NCI-H345 treated with DMSO at 0.1 percent for 48 hours (cell line): ENCODE results near the gene APCDD1L.
"Not testable (repeated sequence)": the region's sequence is repeated elsewhere in the genome, so short reads cannot be mapped to it uniquely, and the experiment has no call there.

Experiments
- DNase-seq: peaks from one replicate; lab custom pipeline; 2025; ENCODE audit not compliant: unreplicated experiment; lab: John Stamatoyannopoulos, UW

The APCDD1L gene

DNA sequence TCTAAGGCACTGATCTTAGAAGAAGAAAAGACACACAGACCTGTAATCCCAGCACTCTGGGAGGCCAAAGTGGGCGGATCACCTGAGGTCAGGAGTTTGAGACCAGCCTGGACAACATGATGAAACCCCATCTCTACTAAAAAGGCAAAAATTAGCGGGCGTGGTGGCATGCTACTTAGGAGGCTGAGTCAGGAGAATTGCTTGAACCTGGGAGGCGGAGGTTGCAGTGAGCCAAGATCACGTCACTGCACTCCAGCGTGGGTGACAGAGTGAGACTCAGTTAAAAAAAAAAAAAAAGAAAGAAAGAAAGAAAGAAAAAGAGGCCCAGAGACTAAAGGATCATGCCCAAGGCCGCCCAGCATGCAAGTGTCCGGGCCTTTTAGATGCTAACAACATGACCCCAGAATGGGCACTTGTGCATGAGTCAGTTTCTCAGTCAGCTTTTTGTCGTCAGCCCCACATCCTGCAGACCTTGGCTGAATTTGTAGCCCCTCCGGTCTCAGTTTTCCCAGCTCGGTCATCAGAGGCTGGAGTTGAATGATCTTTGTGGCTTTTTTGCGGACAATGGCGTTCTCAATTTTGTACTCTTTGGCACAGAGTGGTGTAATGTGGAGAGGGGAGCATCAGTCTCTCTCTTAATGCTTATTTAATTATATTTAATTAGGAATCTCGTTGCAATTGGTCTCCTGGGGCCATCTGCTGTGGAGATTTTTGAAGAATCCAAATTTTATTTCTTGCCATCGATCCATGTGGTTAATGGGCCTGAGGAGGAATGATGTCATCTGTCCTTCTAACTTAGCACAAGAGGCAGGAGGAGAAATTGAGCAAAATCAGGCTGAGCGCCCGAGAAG is 30.6 kb upstream of the APCDD1L start:
- DNase-seq: no peak

DNA sequence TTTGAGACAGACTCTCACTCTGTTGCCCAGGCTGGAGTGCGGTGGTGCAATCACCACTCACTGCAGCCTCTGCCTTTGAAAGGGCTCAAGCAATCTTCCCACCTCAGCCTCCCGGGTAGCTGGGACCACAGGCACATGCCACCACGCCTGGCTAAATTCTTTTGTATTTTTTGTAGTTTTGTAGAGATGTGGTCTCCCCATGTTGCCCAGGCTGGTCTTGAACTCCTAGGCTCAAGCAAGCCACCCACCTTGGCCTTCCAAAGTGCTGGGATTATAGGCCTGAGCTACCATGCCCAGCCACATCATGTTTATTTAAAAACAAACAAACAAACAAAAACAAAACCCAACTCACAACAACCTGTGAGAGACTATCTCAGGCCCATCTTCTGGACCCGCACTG is 29.7 kb upstream of the APCDD1L start:
- DNase-seq: no peak

DNA sequence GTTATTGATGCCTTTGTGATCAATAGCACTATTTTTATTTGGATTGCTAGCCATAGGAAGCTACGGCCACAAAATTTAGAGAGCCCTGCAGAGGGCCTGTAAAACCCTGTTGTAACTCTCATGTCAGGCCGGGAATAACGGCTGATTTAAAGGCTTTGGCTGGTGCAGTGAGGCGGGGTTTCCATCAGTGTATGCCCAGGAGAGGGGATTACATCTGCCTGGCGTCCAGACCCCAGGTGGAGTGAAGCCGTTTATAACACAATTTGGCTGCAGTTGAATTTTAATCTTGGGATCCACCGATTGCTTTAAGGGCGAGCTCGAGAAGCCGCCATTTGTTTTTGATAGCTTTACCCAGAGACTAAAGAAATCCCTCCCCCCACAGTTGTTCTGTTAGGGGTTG is 29.1 kb upstream of the APCDD1L start:
- no peak for DNase-seq

DNA sequence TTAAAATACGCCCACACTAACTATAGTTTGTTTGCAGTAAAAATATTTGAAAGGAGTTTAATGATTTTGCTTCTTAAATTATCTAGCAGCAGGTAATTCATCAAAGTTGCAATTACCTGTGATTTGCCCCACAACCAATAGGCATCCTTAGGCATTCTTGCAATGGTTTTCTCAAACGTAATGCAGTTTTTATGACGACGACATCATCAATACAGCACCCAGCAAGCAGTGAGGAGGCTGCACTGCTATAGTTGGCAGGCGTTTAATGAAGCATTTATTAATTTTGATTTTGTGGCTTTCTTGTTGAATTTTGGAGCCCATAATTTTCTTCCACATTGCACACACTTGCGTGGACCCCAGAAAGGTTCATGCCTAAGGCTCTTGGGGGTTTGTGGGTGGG is 28.1 kb upstream of the APCDD1L start:
- DNase-seq: no peak

DNA sequence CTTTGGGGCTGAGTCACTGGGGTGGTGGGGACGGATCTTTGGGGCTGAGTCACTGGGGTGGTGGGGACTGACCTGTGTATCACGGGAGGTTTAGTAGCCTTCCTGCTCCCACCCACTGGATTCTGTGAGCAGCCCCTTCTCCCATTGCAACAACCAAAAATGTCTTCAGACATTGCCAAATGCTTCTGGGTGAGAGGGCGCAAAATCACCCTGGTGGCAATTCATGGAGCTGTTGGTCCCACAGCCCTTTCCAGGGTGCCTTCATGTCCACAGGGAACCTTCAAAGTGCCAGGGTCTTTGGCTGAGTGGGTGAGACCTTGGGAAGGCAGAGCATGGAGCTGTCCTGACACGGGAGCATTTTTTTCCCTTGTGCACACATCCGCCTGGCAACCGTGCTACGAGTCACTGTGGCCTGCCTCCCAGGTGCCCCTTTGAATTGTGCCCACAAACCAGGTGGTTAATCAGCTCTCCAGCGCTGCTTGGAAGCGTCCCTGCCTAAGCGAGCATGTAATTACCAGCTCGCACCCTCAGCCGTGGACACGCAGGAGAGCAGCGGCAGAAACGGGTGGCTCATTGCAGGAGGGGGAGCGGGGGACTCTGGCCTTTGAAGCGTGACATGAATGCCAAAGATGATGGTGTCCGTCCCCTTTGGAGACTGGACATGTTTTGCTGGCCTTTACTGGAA is 27.4 kb upstream of the APCDD1L start:
- no peak for DNase-seq

DNA sequence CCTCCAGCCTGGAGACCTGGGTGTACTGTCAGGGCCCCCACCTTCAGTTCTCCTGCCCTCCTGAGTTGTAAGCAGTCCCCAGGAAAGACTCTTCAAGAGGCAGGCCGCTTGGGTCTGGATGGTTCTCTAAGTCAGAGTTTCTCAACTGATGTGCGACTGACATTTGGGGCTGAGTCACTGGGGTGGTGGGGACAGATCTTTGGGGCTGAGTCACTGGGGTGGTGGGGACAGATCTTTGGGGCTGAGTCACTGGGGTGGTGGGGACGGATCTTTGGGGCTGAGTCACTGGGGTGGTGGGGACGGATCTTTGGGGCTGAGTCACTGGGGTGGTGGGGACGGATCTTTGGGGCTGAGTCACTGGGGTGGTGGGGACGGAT is 26.8 kb upstream of the APCDD1L start:
- not testable (repeated sequence) for DNase-seq

DNA sequence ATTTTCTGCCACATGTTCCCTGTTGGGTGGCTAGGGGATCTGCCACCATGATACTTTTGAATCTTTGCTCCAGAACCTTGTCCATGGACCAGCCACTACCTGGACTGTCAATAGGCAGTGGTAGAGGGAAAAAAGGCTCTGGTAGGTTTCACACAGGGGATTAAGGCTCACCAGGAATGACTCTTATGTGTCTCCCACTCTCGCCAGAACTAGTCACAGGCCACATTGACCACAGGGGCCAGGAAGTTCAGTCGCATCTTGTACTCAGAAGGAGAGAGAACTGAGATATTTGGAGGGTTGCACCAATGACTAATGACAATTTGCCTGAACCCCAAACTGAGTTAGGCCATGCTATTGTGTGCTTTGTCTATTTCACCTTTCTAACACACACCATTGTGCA is 23.6 kb upstream of the APCDD1L start:
- DNase-seq: no peak

DNA sequence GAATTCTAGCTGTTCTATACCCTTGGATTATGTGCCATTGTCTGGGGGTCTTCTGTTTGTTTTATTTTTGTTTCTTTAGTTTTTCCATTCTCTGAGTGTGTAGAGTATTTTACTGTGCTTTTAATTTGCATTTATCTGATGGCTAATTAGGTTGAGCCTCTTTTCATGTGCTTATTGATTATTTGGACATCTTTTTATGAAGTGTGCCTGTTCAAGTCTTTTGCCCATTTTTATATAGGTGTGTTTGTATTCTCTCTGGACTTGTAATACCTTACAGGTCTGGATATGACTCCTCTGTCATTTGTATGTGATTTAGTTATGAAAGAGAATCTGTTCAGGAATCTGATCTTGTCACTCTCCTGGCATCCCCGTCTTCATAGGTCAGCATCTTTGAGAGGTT is 22.6 kb upstream of the APCDD1L start:
- DNase-seq: no peak

DNA sequence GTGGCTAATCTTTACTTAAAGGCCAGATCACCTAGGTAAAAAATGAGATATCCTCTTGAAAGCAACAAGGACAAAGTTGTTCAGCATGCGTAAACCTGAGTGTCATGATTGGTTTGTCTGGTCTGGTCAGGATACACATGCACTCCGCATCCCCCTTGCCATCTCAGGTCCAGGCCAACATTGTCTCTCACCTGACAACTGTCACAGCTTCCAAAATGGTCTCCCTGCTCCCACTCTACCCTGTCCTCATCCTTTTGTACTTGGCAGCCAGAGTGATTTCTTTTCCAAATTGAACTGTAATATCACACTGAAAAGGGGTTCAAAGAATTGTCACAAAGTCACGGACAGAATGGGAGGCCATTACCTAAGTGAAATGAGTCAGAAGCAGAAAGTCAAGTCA is 21.1 kb upstream of the APCDD1L start:
- no peak for DNase-seq

DNA sequence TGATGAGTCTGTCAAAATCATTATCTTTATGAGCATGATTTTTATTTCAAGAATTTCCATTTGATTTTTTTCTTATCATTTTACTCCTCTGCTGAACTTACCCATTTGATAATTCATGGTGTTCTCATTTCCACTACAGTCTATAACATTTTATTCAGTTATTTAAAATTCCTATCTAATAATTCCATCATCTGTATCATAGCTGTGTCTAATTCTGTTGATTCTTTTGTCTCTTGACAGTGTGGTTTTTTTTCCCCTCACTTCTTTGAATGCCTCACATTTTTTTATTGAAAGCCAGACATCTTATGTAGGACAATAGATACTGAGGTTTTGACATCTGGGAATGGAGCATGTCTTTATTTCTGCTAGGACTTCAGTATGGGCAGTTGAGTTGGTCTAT is 16.5 kb upstream of the APCDD1L start:
- no peak for DNase-seq

DNA sequence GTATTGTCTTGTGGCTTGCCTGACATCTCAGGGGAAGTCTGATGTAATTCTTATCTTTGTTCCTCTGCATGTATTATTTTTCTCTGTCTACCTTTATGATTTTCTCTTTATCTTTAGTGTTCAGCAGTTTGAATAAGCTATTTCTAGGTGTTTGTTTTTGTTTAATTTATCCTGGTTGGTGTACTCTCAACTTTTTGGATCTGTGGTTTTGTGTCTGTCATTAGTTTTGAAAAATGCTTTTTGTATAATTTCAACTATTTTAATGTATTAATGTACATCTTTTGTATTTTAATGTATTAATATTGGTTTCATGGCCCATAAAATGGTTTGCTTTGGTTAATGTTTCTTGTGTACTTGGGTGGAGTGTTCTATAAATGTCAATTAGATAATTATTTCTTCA is 15.9 kb upstream of the APCDD1L start:
- no peak for DNase-seq

DNA sequence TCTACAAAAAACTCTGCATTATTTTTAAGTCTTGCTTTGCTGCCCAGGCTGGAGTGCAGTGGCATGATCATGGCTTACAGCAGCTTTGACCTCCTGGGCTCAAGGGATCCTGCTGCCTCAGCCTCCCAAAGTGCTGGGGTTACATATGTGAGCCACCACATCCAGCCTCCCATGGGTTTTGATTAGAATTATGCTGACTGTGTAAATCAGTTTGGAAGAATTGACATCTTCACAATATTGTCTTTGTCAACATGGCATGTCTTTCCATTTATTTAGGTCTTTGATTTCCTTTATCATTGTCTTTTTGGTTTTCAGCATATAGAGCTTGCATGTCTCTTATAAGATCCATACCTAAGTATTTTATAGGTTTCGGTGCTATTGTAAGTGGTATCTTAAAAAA is 13.2 kb upstream of the APCDD1L start:
- no peak for DNase-seq

DNA sequence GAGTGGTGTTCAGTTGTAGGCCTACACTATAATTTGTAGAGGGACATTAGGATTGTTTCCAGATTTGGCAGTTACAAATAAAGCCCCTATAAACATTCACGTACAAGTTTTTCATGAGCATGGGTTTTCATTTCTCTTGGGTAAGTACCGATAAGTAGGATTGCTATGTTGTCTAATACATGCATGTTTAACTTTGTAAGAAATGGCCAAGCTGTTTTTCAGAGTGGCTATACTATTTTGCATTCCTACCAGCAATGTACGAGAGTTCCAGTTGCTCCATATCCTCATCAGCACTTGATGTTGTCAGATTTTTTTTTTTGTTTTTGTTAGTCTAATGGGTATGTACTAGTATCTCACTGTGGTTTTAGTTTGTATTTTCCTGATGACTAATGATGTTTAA is 11.2 kb upstream of the APCDD1L start:
- DNase-seq: no peak

DNA sequence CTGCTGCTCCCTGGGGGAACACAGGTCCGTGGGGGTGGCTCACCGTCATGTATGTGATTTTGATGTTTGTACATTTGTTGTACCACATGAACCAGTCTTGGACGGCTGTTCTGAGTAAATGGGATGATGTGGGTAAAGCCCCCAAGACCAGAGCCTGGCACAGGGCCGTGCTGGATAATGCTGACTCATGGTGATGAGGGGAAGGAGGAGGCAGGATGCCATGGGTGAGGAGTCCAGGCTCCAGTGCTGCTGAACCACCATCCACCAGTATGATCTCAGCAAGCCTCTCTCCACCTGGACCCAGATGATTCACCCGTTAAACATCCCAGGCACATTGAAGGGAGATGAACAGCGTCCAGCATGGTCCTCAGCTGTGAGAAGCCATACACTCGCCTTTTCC is 9.6 kb upstream of the APCDD1L start:
- no peak for DNase-seq

DNA sequence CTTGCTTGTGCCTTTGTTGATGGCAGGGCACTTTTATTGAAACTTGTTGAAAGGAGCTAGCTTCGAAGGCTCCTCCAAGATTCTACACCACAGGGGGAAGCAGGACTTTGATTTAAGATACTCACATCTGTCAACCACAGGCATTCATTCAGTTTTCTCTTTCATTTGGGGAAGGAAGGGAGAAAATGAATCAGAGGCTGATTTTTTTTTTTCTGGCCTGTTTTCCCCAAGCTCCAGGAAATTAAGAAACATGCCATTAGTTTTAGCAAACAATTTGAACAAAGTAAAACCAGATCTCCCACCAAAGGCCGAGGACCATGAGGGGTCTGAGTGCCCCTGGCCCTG is 8.7 kb upstream of the APCDD1L start:
- DNase-seq: no peak

DNA sequence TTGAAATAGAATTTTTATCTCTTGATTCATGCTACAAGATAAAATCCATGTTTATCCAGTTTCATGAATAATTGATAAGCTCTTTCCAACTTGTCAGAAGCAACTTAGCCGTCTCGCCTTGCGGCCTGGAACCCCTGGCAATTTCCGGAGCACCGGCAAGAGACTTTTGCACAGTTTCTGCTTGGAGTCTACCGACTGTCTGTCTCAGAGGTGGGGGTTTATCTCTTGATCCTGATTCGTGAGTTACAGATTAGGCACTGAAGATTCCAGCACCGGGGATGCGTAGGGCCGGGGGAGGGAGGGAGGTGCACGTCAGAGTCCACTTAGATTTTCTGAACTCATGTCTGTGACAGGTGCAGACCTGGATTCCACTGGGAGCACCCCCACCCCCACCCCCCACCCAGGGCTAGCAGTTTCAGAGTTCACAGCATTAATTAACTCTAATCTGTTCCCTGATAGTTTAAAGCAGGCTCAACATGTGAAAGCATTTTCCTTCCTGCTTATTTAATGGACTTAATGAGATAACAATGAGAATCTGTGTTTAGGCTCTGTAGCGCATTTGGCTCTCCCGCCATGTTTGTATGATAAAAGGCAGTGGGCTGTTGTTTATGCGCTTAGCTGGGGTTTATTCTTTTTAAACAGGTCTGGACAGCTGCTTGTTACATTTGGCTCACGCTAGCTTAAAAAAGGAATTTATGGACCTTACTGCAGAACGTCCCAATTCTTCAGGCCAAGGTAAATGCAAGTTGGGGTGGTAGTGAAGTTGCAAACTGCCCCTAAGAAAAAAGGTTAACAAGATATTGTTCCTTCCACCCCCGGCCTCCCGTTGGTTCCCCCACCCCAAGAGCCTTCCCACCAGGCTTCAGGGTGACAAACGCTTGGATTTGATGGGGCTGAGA is 8.1 kb upstream of the APCDD1L start:
- no peak for DNase-seq

DNA sequence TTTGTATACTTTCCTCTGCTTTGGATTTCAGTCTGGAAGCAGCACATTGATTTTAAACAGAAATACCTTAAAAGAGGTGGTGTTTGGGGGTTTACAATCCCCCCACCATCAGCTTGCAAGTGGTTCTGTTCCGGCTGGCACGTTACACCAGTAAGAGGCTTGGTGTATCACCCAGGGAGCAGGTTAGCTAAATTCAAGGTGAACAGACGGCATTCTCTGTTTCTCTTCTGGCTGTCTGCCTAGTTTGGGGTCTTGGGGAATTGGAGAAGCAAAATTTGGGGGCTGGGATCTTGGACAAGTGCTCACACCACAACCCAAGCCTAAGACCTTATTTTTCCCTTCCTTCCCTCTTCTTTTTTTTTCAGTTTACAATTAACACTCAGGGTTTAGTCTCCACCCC is 7.5 kb upstream of the APCDD1L start:
- DNase-seq: no peak

DNA sequence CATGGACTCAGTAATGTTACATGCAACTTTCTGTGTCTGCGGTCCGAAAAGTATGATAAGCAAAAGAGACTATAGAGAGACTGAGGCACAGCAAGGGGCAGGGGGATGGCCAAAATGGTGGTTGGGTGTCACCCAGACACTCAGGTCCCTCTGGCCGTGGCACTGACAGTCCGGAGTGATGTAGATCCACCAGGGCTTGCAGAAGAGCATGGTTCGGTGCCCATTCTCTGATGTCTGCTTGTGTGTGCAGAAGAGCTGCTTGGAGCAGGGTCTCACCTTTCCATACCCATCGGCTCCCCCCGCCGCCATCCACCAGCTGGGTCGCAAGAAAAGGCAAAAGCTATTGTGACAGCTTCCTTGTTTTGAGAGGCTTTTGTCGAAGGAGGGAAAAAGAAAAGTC is 6.6 kb upstream of the APCDD1L start:
- DNase-seq: no peak

DNA sequence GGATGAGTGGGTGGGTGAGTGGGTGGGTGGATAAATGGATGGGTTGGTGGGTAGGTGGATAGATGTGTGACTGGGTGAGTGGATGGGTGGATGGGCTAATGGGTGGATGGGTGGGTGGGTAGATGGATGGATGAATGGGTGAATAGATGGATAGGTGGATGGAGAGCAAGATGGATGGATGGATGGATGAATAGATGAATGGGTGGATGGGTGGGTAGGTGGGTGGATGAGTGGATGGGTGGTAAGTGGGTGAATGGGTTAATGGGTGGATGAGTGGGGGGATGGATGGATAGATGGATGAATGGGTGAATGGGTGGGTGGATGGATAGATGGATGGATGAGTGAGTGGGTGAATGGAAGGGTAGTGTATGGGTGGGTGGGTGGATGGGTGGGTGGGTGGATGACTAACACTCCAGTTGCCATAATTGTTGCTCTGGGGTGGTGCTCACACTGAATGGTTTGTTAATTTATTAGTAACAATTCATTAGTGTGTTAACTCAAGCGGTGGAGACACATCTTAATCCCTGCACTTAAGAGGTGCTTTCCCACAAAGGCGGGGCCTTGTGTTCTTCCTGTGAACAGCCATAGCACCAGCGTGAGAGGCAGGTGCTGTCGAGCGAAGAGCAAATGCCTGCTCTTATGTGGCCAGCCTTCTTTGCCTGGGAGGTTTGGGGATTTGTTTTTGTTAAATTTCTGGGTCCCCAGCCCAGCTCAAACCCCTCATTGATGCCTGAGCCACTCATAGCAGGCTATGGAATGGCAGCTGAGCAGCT is 4.9 kb upstream of the APCDD1L start:
- no peak for DNase-seq

DNA sequence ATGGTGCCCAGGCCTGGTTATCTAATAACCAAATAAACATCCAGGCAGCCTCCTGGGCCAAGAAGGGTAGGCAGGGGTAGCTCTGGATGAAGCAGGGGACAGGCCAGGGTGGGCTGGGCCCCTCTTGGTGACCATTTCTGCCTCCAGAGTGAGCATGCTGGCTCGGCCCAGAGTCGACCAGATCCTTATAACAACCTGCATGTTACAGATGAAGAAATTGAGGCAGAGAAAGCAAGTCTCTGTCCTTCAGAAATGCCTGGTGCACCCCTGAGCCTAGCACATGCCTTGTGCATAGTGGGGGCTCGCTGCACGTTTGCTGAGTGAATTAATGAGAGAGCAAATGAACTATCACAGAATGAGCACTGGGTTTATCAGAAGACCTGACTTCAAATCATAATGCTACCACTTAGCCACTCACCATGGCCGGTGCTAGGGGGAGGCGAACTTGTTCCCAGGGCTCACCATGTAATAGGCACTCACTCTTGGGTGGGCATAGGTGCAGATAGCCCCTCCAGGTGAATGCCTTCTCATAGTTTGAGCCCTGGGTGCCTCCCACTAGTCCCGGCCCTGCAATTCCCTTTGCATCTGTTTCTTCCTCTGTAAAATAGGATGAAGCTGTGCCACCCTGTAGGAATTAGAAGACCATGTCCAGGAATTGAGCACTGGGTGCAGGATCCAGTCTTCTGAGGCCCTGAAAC is 3.8 kb upstream of the APCDD1L start:
- DNase-seq: no peak

DNA sequence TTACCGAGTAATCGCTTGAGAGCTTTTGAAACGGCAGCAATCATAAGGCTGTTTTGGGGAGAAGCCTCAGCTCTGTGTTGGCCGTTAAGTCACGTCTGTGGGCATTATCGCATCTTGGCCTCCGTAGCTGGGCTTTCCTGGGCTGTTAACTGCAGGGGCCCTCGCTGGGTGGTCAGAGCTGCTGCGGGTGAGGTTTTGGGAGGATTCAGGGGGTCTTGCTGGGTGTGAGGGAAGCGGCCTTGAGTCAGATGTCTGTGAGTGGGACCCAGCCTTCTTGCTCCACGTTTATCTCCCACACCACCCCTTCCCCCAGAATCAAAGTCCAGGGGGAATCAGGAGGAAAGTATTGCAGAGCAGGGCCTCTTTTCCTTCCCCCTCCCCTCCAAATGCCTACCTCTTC is 3.2 kb upstream of the APCDD1L start:
- no peak for DNase-seq
